ENCODE measurements around the gene MAP4K4.

DNA sequence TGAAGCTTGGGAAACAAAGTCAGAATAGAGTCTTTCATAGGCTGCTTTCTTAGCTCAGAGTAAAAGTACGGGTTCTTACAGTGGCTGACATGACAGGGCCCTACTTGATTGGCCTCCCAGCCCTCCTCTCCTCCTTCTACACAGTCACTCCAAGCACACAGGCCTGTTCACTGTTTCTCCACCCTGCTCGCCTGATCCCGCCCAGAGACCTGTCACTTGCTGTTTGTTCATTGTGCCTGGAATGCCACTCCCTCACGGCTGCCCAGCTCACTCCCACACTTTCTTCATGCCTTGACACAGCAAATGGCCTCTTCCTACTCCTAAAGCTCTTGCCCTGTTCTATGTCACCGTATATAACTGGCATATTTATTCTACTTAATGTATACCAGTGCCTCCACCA is 104.8 kb downstream of the MAP4K4 start:
- TF ChIP-seq, protein P1, sequence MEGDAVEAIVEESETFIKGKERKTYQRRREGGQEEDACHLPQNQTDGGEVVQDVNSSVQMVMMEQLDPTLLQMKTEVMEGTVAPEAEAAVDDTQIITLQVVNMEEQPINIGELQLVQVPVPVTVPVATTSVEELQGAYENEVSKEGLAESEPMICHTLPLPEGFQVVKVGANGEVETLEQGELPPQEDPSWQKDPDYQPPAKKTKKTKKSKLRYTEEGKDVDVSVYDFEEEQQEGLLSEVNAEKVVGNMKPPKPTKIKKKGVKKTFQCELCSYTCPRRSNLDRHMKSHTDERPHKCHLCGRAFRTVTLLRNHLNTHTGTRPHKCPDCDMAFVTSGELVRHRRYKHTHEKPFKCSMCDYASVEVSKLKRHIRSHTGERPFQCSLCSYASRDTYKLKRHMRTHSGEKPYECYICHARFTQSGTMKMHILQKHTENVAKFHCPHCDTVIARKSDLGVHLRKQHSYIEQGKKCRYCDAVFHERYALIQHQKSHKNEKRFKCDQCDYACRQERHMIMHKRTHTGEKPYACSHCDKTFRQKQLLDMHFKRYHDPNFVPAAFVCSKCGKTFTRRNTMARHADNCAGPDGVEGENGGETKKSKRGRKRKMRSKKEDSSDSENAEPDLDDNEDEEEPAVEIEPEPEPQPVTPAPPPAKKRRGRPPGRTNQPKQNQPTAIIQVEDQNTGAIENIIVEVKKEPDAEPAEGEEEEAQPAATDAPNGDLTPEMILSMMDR (IDR thresholded peaks at IDR 0.05; ENCODE audit: low read length) = no peak
- no peak for TF ChIP-seq EZH2 (optimal IDR thresholded peaks at IDR 0.05; ENCODE audit: low read depth, low read length)
